AG04449 (cell line): Measurements from ENCODE around the gene SDC1.

Experiments used
- CTCF ChIA-PET: fragments of 350-600 bp; formaldehyde crosslinking; extraction: SDS; loops from one replicate; lab custom pipeline; 2021; ENCODE audit warnings: antibody characterized with exemption; lab: Yijun Ruan, JAX
- POLR2A ChIA-PET: fragments of 400-600, 350-600 bp; formaldehyde crosslinking; extraction: SDS; loops from one replicate; lab custom pipeline; 2020; ENCODE audit warnings: antibody characterized with exemption, inconsistent platforms; lab: Yijun Ruan, JAX
- DNase-seq: peaks from one replicate; pipeline ENCODE4 v3.0.0-alpha.2; 2010; ENCODE audit warnings: low read depth, low spot score
- H3K4me3 ChIP-seq: 2 replicates; pipeline ENCODE4 v1.5.1; 2011; ENCODE audit warnings: low read depth, mild to moderate bottlenecking, control low read depth, low read length
- CTCF ChIP-seq: IDR thresholded peaks from one replicate; pipeline ENCODE4 v1.5.1; 2011; ENCODE audit warnings: mild to moderate bottlenecking, moderate library complexity, low read length, control low read depth, inconsistent platforms; ENCODE audit not compliant: insufficient read depth; ENCODE audit errors: missing control alignments

Gene SDC1

GRCh38 chr2:20186078-20186854, 38.7 kb downstream of the SDC1 start:
- H3K4me3 ChIP-seq = no peak overlapping the region
- ChIA-PET POLR2A (interaction anchor here (0.7 to 2.0 kb wide), 4 partner anchors 20 to 45 kb away, joined by 3 to 9 read pairs (median 4); no protein-coding TSS in a partner anchor), CTCF (interaction anchor here (1.1 to 2.3 kb wide), 8 partner anchors 11 to 171 kb away, joined by 3 to 9 read pairs (median 4); no protein-coding TSS in a partner anchor)
- no peak for DNase-seq
- TF ChIP-seq CTCF = no peak

- no peak for TF ChIP-seq CTCF
- H3K4me3 ChIP-seq = no peak overlapping the region
- ChIA-PET POLR2A (interaction anchor here (0.6 to 2.0 kb wide), 5 partner anchors 19 to 124 kb away, joined by 3 to 9 read pairs (median 4); no protein-coding TSS in a partner anchor), CTCF (interaction anchor here (0.7 to 2.3 kb wide), 7 partner anchors 12 to 170 kb away, joined by 3 to 9 read pairs (median 4); no protein-coding TSS in a partner anchor)
- no peak for DNase-seq
These were observed 39.5 kb downstream of the SDC1 start for GRCh38 chr2:20185176-20186022.

- ChIA-PET CTCF (interaction anchor here (0.7 to 2.3 kb wide), 4 partner anchors 12 to 169 kb away, joined by 3 to 9 read pairs (median 4); no protein-coding TSS in a partner anchor), POLR2A (interaction anchor here (2.0 kb wide), 1 partner anchor 43 kb away, joined by 4 read pairs; no protein-coding TSS in a partner anchor)
- no peak for TF ChIP-seq CTCF
- H3K4me3 ChIP-seq = no peak overlapping the region
- DNase-seq = no peak
These were observed 40.6 kb downstream of the SDC1 start for GRCh38 chr2:20184067-20184938.

- H3K4me3 ChIP-seq = no peak overlapping the region
- ChIA-PET POLR2A (no interaction called here), CTCF (interaction anchor here (0.8 to 1.2 kb wide), 2 partner anchors 35 to 43 kb away, joined by 3 read pairs; no protein-coding TSS in a partner anchor)
- DNase-seq = no peak
- TF ChIP-seq CTCF = no peak
These were observed 41.6 kb downstream of the SDC1 start for GRCh38 chr2:20183373-20183772.

- CTCF ChIA-PET = interaction anchor here (0.8 to 1.2 kb wide), 2 partner anchors 34 to 42 kb away, joined by 3 read pairs; no protein-coding TSS in a partner anchor
- POLR2A ChIA-PET = no interaction called here
- no peak overlapping the region for H3K4me3 ChIP-seq
- DNase-seq = no peak
- no peak for TF ChIP-seq CTCF
These were observed 42.5 kb downstream of the SDC1 start for GRCh38 chr2:20182241-20182931.
